ENCODE data around the gene PABPN1L.

PABPN1L gene

GRCh38 chr16:88868974-88869672 lies 2.7 kb upstream of the PABPN1L start:
- no peak for DNase-seq

GRCh38 chr16:88867581-88868246 lies 1.3 kb upstream of the PABPN1L start:
- no peak for DNase-seq

DNA sequence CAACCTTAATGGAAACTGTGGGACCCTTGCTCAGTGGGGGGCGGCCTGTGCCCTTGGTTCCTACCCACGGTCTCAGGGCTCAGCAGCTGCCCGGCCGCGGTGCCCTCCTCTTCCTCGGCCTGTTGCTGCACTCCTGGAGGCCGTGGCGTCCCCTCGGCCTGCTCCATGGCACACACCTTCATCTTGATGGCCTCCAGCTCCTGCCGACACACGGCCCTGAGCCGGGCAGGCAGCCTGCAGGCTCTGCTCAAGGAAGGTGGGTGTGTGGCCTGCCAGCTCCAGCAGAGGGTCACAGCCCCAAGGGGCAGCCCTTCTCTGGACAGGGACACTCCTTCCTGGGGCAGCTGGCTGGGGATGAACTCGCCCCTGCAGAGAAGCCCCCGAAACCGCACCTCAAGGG lies 718 bp downstream of the PABPN1L start:
- DNase-seq, result no peak

DNA sequence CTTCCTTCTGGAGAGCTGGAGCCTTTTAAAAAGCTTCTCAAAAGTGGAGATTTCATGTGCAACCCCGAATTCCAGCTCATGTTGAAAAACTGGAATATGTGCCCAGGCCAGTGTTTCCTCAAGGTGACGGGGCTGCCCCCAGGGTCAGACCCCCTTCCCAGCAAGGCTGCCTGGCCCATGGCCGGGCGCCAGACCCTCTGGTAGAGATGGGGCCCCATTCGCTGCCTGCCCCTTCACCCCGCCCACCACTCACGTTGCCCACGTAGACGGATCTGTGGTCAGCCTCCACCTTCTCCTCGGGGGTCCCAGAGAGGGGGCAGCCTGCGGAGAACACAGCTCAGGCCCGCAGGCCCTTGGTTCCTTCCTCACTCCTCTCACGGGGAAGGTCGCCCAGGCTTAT lies 1.1 kb downstream of the PABPN1L start:
- no peak for DNase-seq

GRCh38 chr16:88864521-88864920 lies 1.9 kb downstream of the PABPN1L start:
- DNase-seq, result no peak

GRCh38 chr16:88864099-88864498 lies 2.4 kb downstream of the PABPN1L start:
- DNase-seq, result no peak

DNA sequence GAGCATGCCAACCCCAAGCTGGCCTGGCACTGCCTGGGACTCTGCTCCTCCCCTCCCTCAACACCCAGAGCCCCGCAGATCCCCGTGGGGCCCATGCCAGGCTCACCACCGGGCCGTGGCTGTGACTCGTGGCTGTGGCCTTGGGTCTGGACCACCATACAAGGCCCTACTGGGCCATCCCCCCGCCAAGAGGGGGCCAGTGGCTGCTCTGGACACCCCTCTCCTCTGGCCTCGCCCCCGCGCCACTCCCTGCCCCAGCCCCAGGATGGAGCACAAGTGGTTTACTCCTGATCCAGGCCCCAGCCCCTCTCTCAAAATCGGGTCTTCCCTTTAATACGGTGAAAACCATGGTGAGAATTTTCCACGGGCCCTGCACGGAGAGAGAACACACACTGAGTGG lies 3.0 kb downstream of the PABPN1L start:
- DNase-seq, result no peak

DNA sequence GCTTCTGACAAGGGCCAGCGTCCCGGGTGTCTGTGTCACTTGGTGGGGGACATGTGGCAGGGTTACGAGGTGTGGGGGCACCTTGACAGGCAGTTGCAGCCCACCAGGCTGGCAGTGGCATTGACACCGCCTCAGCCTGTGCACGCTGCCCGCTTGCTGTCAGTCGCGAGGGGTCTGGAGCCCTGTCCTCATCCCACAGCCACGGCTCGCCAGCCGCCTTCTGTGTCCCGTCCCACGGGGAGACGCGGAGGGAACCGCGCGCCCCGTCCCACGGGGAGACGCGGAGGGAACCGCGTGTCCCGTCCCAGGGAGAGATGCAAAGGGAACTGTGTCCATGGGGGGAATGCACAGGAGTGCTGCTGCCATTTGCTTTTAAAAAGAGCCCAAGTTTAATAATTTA lies 3.5 kb downstream of the PABPN1L start:
- DNase-seq, result no peak

DNA sequence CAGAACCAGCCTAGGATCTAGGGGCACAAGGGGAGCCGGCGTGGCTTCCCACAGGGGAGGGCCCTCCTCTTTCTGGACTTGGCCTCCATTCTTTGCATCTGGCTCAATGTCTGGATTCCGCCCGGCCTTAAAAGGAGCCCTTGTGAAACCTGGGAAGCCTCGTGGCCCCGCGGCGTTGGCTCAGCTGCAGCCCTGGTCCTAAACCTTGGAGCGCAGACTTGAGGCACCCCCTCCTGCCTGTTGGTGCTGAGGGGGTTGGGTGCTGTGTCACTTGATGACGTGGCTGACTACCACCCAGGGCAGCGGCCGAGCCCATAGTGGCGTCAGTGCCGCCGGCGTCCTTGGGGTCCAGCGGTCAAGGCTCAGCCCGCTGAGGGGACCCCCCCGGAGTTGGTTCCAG lies 5.1 kb downstream of the PABPN1L start:
- no peak for DNase-seq

DNA sequence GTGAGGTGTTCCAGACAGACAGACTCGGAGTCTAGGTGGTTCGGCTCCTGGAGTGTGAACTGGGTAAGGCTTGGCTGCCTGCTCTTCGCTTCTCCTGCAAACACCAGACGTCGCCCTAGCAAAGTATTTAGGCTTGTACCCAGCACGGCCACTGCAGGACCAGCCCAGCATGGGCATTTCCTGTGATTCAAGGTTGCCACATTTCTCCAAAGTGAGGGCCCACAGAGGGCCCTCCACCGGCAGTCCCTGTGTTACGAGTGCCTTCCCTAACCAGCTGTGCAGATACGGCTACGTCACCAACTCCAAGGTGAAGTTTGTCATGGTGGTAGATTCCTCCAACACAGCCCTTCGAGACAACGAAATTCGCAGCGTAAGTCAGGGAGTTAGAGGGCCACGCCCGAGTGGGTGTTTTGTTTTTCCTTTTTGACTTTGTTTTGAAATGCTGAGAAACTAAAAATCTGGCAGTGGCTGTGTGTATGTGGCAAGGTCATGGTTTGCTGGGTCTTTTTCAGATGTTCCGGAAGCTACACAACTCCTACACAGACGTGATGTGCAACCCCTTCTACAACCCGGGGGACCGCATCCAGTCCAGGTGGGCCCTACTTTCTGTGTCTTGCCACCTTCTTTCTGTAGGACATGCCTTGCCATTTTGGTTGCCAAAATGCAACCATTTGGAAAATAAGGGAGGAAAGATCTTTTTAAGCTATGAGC lies 6.9 kb downstream of the PABPN1L start:
- no peak for DNase-seq

DNA sequence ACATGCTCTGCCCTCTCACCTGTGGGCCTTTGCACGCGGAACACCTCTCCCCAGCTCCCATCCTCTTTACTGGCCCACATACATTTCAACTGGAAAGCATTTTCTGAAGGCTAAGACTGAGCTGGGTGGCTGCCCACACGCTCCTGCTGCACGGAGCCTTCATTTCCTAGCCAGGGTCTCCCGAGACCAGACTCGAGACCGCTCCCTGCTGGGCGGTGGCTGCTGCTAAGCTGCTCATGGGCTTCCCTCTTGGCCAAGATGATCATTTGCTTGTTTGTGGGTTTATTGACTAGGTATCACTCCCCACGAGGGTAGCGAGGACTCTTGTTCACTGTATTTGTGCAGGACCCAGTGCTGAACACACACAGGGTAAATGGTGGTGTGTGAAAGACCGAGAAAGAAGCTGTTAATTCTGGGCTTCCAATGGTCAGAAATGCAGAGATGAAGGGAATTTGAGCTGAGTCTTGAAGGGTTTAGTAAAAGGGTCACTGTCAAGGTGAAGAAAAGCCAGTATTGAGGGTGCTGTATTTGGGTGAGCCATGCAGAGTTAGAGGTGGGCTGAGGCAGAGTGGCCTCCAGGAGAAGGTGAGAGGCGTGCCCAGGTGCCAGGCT lies 8.6 kb downstream of the PABPN1L start:
- peak; percentile 70 for DNase-seq

DNA sequence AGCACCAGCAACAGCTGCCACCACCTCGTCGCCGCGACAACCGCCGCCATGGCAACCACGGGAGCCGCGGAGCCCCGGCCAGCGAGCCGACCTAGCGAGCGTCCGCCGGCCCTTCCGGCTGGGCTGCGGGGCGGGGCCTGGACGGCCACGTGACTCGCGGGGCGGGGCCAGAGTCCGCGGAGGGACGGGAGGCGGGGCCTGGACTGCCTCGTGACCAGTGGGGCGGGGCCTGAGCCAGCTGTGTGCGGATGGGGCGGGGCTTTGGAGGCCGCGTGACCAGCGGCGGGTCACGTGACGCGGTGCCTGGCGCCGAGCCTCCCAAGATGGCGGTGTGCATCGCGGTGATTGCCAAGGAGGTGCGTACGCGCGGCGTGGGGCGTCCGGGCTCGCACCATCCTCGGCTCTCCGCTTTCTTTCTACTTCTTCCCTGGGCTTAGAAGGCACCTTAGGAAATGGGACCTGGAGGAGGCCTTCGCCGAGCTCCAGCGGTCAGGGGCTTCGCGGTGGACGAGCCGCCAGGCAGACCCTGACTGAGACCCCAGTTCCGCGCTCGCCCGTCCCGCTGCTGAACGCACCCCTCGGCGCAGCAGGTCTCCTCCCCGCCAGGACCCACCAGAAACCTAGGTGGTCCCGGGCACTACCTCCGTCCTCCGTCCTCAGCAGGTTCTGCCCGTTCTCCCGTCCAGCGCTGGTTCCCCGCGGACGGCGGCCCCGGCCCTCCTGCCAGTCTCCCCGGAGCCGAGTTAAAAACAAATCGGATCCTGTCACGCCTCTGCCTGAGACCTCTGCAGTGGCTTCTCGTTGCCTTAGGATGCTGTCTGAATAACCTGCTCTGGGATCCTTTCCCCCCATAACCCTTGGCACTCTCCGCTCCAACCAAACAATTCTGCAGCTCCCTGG lies 9.4 kb downstream of the PABPN1L start, which contains the start of the genes GALNS and TRAPPC2L:
TSS of gene GALNS (minus strand) at position 120 of the 900 bp plus-strand sequence. CDS start at position 50, 70 bp downstream.
TSS of gene TRAPPC2L (plus strand) at position 300 of the 900 bp plus-strand sequence. CDS start at position 324, 24 bp downstream.
- peak; percentile 90 for DNase-seq

GRCh38 chr16:88856122-88856827 lies 10.2 kb downstream of the PABPN1L start:
- DNase-seq, result no peak

- no peak for DNase-seq
Observed at GRCh38 chr16:88855736-88856121, 10.7 kb downstream of the PABPN1L start.

DNA sequence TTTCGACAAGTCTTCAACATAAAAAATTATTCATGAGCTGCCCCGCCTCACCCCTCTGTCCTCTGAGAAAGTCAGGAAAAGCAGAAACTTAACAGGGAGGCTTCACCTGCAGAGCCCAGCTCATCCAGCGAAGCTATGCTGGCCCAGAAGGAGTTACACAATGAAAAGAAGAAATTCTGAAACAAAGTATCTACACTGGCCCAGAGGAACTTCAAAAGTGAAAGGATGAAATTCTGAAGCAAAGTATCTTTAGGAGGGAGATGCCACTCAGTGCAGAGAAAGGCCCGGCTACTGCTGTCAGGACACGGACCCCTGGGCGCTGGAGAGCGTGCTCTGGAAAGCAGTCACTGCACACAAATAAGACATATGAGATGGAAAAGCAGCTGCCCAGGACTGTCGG lies 11.3 kb downstream of the PABPN1L start:
- DNase-seq, result no peak

- no peak for DNase-seq
Observed at GRCh38 chr16:88854306-88855111, 12.0 kb downstream of the PABPN1L start.

GRCh38 chr16:88853325-88853941 lies 13.0 kb downstream of the PABPN1L start:
- no peak for DNase-seq

- no peak for DNase-seq
Observed at GRCh38 chr16:88851616-88852015, 14.8 kb downstream of the PABPN1L start.

DNA sequence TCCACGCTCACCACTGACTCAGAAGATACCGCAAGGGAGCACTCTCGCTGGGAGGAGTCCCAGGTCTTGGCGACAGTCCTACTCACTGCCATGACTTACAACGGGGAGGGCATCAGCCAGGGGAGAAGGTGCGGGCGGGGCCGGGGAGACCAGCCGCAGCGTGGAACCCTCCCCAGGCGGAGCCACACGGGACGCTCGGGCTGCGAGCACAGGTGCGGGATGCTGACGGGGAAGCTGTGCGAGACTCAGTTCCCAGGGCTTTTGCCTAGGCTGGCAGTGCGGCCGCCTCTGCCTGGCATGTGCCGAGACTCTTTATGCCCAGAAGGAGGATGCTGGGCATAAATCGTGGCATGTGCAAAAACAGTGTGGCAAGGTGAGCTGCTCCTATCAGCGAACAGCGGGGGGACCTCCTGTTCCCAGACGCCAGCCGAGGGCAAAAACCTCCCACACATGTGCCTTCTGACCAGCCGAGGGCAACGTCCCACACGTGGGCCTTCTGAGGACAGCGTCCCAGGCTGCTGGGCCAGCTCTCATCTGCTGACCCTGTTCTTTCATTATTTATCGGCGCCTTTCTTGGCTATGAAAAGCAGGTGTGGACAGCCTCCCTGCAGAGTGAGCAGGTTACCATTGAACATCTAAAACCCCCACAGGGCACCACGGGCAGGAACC lies 15.8 kb downstream of the PABPN1L start:
- DNase-seq, result no peak

All from fibroblast of skin of back (primary cell).